ENCODE measurements around the gene MBNL2. TPM values are rescaled to one million over a fixed set of nuclear protein-coding genes. Genes with fewer than 3 reads are reported as not detected.

Gene MBNL2
- total and polyA plus RNA-seq, 2 experiments from 2014 or later: 0.55 to 3.2 TPM

- peaks cover 37% of the 10 kb centered on the region for H3K4me1 Mint-ChIP-seq
- Histone ChIP-seq H3K79me2 (replicated peaks; ENCODE audit: insufficient read depth) (no peaks in the 10 kb centered on the region), H3K9me2 (ENCODE audit: insufficient read depth) (no peaks in the 10 kb centered on the region), H3K4me1 (ENCODE audit: insufficient read depth) (peaks cover 14% of the 10 kb centered on the region), H4K20me1 (replicated peaks; ENCODE audit: insufficient read depth) (no peaks in the 10 kb centered on the region), H3F3A (replicated peaks; ENCODE audit: low read depth) (no peaks in the 10 kb centered on the region), H3K27me3 (ENCODE audit: insufficient read depth) (no peaks in the 10 kb centered on the region), H2AFZ (no peak overlapping the region), H3K36me3 (ENCODE audit: insufficient read depth) (no peaks in the 10 kb centered on the region), H3K27ac (ENCODE audit: low read depth) (no peak overlapping the region), H3K4me2 (no peak overlapping the region), H3K4me3 (no peak overlapping the region)
- DNase-seq (ENCODE audit: low spot score) (no peak), ATAC-seq (no peak)
- peaks cover 2% of the 10 kb centered on the region for H3K27me3 Mint-ChIP-seq (ENCODE audit: insufficient read depth, low read depth, poor library complexity)
- no peak for TF ChIP-seq JUNB (IDR thresholded peaks at IDR 0.05; ENCODE audit: unreplicated experiment)
- TF ChIP-seq POLR2AphosphoS5 (IDR thresholded peaks at IDR 0.05; ENCODE audit: low read depth): no peak
- TF ChIP-seq NANOG (IDR thresholded peaks at IDR 0.05; ENCODE audit: borderline replicate concordance): no peak
- TF ChIP-seq EZH2 (IDR thresholded peaks at IDR 0.05; ENCODE audit: low read depth, unreplicated experiment): no peak
- no peak for TF ChIP-seq STAT1 (IDR thresholded peaks at IDR 0.05; ENCODE audit: unreplicated experiment)
- no peak for TF ChIP-seq ZNF114 (CRISPR knock-in tag; IDR thresholded peaks at IDR 0.05)
- TF ChIP-seq REST (IDR thresholded peaks at IDR 0.05; ENCODE audit: unreplicated experiment): no peak
- no peak for TF ChIP-seq ETS1 (IDR thresholded peaks at IDR 0.05)
- no peak for TF ChIP-seq CTCF (conservative IDR thresholded peaks at IDR 0.05; ENCODE audit: low read depth in 2 of 2)
- no peak for TF ChIP-seq CREB1 (CRISPR knock-in tag; IDR thresholded peaks at IDR 0.05; ENCODE audit: low read depth)
- H3K4me3 Mint-ChIP-seq: no peak overlapping the region
- no peaks in the 10 kb centered on the region for H3K36me3 Mint-ChIP-seq (ENCODE audit: low read depth)
- H3K27ac Mint-ChIP-seq: no peak overlapping the region
- no peaks in the 10 kb centered on the region for H3K9me3 Mint-ChIP-seq
These were observed 103.6 kb downstream of the MBNL2 start for GRCh38 chr13:97325738-97326137.

GRCh38 chr13:97327086-97327485 is 105.0 kb downstream of the MBNL2 start:
- ATAC-seq (no peak), DNase-seq (ENCODE audit: low spot score) (no peak)
- H3K9me3 Mint-ChIP-seq: no peaks in the 10 kb centered on the region
- Histone ChIP-seq H3K9me2 (ENCODE audit: insufficient read depth) (no peaks in the 10 kb centered on the region), H4K20me1 (replicated peaks; ENCODE audit: insufficient read depth) (no peaks in the 10 kb centered on the region), H3K36me3 (ENCODE audit: insufficient read depth) (no peaks in the 10 kb centered on the region), H3K79me2 (replicated peaks; ENCODE audit: insufficient read depth) (no peaks in the 10 kb centered on the region), H3K4me1 (ENCODE audit: insufficient read depth) (peaks cover 14% of the 10 kb centered on the region), H3K4me3 (no peak overlapping the region), H3K4me2 (no peak overlapping the region), H3K27ac (ENCODE audit: low read depth) (no peak overlapping the region), H2AFZ (no peak overlapping the region), H3F3A (replicated peaks; ENCODE audit: low read depth) (no peaks in the 10 kb centered on the region), H3K27me3 (ENCODE audit: insufficient read depth) (no peaks in the 10 kb centered on the region)
- H3K27ac Mint-ChIP-seq: no peak overlapping the region
- H3K36me3 Mint-ChIP-seq (ENCODE audit: low read depth): no peaks in the 10 kb centered on the region
- peaks cover 28% of the 10 kb centered on the region for H3K4me1 Mint-ChIP-seq
- H3K27me3 Mint-ChIP-seq (ENCODE audit: insufficient read depth, low read depth, poor library complexity): no peaks in the 10 kb centered on the region
- no peak overlapping the region for H3K4me3 Mint-ChIP-seq
- TF ChIP-seq ZNF331 (CRISPR knock-in tag; IDR thresholded peaks at IDR 0.05; ENCODE audit: low read depth) (no peak), ZNF114 (CRISPR knock-in tag; IDR thresholded peaks at IDR 0.05) (no peak), POLR2AphosphoS5 (IDR thresholded peaks at IDR 0.05; ENCODE audit: low read depth) (no peak), REST (IDR thresholded peaks at IDR 0.05; ENCODE audit: unreplicated experiment) (no peak), CTCF (conservative IDR thresholded peaks at IDR 0.05; ENCODE audit: low read depth in 2 of 2) (no peak)
